Measurements from ENCODE around the gene PTPRD.

Gene PTPRD

DNA sequence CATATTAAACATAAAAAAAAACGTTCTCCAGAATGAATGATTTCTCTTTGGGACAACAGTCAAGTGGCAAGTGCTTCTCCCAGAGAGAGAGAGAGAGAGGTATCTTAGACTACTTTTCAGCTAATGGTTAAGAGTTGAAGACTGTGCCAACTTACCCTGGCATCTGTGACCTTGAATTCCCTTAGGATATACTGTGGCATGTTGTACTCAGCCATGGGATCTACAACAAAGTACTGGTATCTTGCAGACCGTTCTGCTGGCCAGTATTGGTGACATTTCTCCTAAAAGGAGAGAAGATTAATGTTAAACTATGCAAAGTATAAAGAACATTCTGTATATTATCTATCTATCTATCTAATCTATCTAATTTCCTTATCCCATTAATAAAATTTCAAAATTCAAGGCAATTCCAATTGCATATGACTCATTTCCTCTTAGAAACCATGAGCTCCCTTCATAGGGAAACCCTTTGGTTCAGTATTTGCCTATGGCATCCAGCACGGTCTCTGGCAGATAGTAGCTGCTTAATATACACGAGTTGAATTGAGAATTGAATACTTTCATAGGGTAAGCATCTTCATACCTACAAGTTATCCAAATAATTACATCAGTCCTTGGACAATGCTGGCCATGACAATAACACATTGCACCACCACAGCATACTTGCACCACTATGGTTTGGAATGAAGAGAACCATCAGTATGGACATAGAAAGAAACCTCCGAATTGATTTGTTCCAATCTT, 2273.9 kb downstream of the PTPRD start:
- H4K20me1 ChIP-seq (ENCODE audit: insufficient read depth, low read length, poor library complexity, severe bottlenecking): no peaks in the 10 kb centered on the region
- no peaks in the 10 kb centered on the region for H3K79me2 ChIP-seq (ENCODE audit: insufficient read depth, low read length)
- H2AFZ ChIP-seq (ENCODE audit: low read length): no peak overlapping the region
- no peaks in the 10 kb centered on the region for H3K9me3 ChIP-seq (ENCODE audit: insufficient read depth, low read depth, low read length)
- no peak overlapping the region for H3K4me2 ChIP-seq (ENCODE audit: low read depth, low read length, poor library complexity, severe bottlenecking)
- H3K4me3 ChIP-seq (ENCODE audit: low read length, poor library complexity, severe bottlenecking): no peak overlapping the region
- no peaks in the 10 kb centered on the region for H3K27me3 ChIP-seq (ENCODE audit: insufficient read depth, low read length, poor library complexity, severe bottlenecking)
- peaks cover 53% of the 10 kb centered on the region for H3K36me3 ChIP-seq (ENCODE audit: insufficient read depth, low read length)
- H3K4me1 ChIP-seq (ENCODE audit: insufficient read depth, low read length, poor library complexity, severe bottlenecking): no peaks in the 10 kb centered on the region
- no peaks in the 10 kb centered on the region for H3K9me2 ChIP-seq (replicated peaks; ENCODE audit: low read depth, low read length)
- no peaks in the 10 kb centered on the region for H3F3A ChIP-seq (ENCODE audit: low read depth)
- no peak overlapping the region for H3K9ac ChIP-seq (ENCODE audit: low read depth, low read length, poor library complexity, severe bottlenecking)
- no peak for TF ChIP-seq EZH2phosphoT487 (IDR thresholded peaks at IDR 0.05; ENCODE audit: borderline replicate concordance)
- TF ChIP-seq, protein P1, sequence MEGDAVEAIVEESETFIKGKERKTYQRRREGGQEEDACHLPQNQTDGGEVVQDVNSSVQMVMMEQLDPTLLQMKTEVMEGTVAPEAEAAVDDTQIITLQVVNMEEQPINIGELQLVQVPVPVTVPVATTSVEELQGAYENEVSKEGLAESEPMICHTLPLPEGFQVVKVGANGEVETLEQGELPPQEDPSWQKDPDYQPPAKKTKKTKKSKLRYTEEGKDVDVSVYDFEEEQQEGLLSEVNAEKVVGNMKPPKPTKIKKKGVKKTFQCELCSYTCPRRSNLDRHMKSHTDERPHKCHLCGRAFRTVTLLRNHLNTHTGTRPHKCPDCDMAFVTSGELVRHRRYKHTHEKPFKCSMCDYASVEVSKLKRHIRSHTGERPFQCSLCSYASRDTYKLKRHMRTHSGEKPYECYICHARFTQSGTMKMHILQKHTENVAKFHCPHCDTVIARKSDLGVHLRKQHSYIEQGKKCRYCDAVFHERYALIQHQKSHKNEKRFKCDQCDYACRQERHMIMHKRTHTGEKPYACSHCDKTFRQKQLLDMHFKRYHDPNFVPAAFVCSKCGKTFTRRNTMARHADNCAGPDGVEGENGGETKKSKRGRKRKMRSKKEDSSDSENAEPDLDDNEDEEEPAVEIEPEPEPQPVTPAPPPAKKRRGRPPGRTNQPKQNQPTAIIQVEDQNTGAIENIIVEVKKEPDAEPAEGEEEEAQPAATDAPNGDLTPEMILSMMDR (conservative IDR thresholded peaks at IDR 0.05; ENCODE audit: low read length): no peak

DNA sequence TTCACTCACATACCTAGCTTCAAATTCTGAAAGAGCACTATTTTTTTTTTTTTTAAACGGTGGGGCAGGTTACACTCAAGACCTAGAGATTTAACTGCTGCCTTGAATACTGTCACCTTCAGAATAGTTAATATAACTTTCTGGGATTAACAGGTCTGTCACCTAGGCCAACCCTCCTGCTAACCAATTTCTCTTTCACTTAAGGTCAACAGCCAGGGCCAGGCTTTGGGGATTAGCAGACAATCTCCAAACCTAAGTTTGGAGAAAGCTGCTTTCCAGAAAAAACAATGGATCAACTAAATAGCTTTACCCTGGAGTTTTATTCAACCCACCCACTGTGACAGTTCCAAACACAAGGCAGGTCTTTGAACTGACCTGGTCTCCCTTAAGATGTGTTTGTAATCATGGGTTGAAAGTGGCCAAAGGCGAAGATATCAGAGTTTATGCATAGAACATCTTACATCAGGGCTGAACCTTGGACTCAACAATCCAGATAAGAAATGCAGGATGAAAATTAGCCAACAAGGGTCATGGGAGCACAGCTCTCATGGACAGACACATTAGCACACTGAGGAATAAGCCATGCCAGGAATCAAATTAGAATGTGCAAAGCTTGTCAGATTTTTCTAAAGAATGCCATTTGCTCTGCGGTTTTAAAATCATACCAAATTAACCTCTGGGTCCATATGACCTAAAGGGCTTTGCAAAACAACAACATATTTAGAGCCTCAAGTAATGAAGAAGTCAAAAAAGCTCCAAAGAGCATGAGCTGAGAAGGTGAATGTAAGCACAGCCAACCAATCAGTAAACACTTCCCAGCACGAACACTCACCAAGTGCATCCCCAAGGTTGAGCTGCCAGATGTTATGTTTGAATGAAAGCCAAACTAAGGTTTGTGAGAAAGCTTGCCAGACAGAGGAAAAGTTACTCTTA, 2274.7 kb downstream of the PTPRD start:
- no peaks in the 10 kb centered on the region for H3K27me3 ChIP-seq (ENCODE audit: insufficient read depth, low read length, poor library complexity, severe bottlenecking)
- no peak overlapping the region for H3K4me3 ChIP-seq (ENCODE audit: low read length, poor library complexity, severe bottlenecking)
- H3K9ac ChIP-seq (ENCODE audit: low read depth, low read length, poor library complexity, severe bottlenecking): no peak overlapping the region
- H3K9me2 ChIP-seq (replicated peaks; ENCODE audit: low read depth, low read length): no peaks in the 10 kb centered on the region
- no peak overlapping the region for H2AFZ ChIP-seq (ENCODE audit: low read length)
- H3K4me2 ChIP-seq (ENCODE audit: low read depth, low read length, poor library complexity, severe bottlenecking): no peak overlapping the region
- no peaks in the 10 kb centered on the region for H4K20me1 ChIP-seq (ENCODE audit: insufficient read depth, low read length, poor library complexity, severe bottlenecking)
- H3K79me2 ChIP-seq (ENCODE audit: insufficient read depth, low read length): no peaks in the 10 kb centered on the region
- no peaks in the 10 kb centered on the region for H3K9me3 ChIP-seq (ENCODE audit: insufficient read depth, low read depth, low read length)
- no peaks in the 10 kb centered on the region for H3K4me1 ChIP-seq (ENCODE audit: insufficient read depth, low read length, poor library complexity, severe bottlenecking)
- no peaks in the 10 kb centered on the region for H3F3A ChIP-seq (ENCODE audit: low read depth)
- H3K36me3 ChIP-seq (ENCODE audit: insufficient read depth, low read length): peaks cover 53% of the 10 kb centered on the region
- TF ChIP-seq, protein P1 (conservative IDR thresholded peaks at IDR 0.05; ENCODE audit: low read length): no peak
- TF ChIP-seq EZH2phosphoT487 (IDR thresholded peaks at IDR 0.05; ENCODE audit: borderline replicate concordance): no peak

DNA sequence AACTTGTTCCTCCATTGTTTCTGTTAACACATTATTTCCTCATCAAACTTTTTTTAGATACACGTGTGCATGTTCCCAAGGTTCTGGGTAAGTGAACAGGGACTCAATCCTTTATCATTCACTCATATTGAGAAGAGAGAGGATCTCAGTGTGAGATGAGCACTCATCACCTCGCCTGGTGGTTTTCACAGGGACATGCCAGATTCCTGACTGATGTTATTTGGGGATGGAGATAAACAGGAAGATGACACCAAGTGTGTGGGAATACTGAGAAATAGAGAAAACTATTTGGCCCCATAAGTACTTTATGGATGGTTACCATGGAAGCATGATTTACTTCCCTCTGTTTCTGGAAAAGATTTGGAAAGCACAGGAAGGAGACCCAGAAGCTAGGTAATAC, 2279.9 kb downstream of the PTPRD start:
- Histone ChIP-seq H3K79me2 (ENCODE audit: insufficient read depth, low read length) (no peaks in the 10 kb centered on the region), H3K36me3 (ENCODE audit: insufficient read depth, low read length) (peaks cover 62% of the 10 kb centered on the region), H3K4me2 (ENCODE audit: low read depth, low read length, poor library complexity, severe bottlenecking) (no peak overlapping the region), H3K4me3 (ENCODE audit: low read length, poor library complexity, severe bottlenecking) (no peak overlapping the region), H3K4me1 (ENCODE audit: insufficient read depth, low read length, poor library complexity, severe bottlenecking) (no peaks in the 10 kb centered on the region), H2AFZ (ENCODE audit: low read length) (no peak overlapping the region), H3K9ac (ENCODE audit: low read depth, low read length, poor library complexity, severe bottlenecking) (no peak overlapping the region), H3K9me2 (replicated peaks; ENCODE audit: low read depth, low read length) (no peaks in the 10 kb centered on the region), H4K20me1 (ENCODE audit: insufficient read depth, low read length, poor library complexity, severe bottlenecking) (no peaks in the 10 kb centered on the region), H3F3A (ENCODE audit: low read depth) (no peaks in the 10 kb centered on the region), H3K27me3 (ENCODE audit: insufficient read depth, low read length, poor library complexity, severe bottlenecking) (no peaks in the 10 kb centered on the region), H3K9me3 (ENCODE audit: insufficient read depth, low read depth, low read length) (no peaks in the 10 kb centered on the region)
- TF ChIP-seq EZH2phosphoT487 (IDR thresholded peaks at IDR 0.05; ENCODE audit: borderline replicate concordance): no peak
- TF ChIP-seq, protein P1 (conservative IDR thresholded peaks at IDR 0.05; ENCODE audit: low read length): no peak

Measured in Loucy (cell line).